DOHH2 (cell line): Measurements from ENCODE around the gene SUSD4.

Experiments used
- EZH2phosphoT487 ChIP-seq: fragments of 200-600 bp; sonication (generic); IDR thresholded peaks from 2 replicates; pipeline ENCODE4 v1.6.1; 2017; ENCODE audit warnings: borderline replicate concordance, mild to moderate bottlenecking, antibody characterized with exemption, low read length, moderate library complexity, mixed read lengths
- TF ChIP-seq, protein P1 (sequence below): fragments of 200-600 bp; sonication (generic); IDR thresholded peaks from one replicate; pipeline ENCODE4 v1.5.1; 2014; ENCODE audit warnings: antibody characterized with exemption, mild to moderate bottlenecking, low read depth, low read length; ENCODE audit not compliant: poor library complexity, severe bottlenecking

DNA sequence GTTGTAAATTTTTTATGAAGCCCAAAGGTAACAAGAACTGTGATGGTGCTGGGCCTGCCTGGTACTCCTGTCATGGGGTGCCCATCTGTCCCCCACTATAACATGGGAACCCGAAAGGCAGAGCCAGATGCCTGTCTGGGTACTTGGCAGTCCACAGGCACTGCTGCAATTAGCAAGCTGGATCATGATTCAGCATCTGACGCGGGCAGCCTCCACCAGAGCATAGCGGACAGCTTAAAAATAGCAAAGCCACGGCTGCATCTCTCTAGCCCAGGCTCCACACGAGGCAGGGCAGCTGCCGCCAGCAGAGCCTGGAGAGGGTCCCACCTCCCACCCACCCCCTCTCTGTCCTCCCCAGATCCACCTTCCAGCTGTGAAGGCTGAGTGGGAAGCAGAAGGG is 22.9 kb downstream of the SUSD4 start:
- TF ChIP-seq, protein P1, sequence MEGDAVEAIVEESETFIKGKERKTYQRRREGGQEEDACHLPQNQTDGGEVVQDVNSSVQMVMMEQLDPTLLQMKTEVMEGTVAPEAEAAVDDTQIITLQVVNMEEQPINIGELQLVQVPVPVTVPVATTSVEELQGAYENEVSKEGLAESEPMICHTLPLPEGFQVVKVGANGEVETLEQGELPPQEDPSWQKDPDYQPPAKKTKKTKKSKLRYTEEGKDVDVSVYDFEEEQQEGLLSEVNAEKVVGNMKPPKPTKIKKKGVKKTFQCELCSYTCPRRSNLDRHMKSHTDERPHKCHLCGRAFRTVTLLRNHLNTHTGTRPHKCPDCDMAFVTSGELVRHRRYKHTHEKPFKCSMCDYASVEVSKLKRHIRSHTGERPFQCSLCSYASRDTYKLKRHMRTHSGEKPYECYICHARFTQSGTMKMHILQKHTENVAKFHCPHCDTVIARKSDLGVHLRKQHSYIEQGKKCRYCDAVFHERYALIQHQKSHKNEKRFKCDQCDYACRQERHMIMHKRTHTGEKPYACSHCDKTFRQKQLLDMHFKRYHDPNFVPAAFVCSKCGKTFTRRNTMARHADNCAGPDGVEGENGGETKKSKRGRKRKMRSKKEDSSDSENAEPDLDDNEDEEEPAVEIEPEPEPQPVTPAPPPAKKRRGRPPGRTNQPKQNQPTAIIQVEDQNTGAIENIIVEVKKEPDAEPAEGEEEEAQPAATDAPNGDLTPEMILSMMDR, result no peak
- no peak for TF ChIP-seq EZH2phosphoT487
